Left lung (tissue), 10 donors: Measurements from ENCODE around the gene FAM209A. TPM values are rescaled to one million over a fixed set of nuclear protein-coding genes. Genes with fewer than 3 reads are reported as not detected.
"Not testable (repeated sequence)": the region's sequence is repeated elsewhere in the genome, so short reads cannot be mapped to it uniquely, and the experiment has no call there.

Experiments used
- ATAC-seq: fragments of 200-7000 bp; cut with Tn5 transposase; one replicate; pipeline ENCODE4 v1.9.1; 2020; ENCODE audit warnings: moderate library complexity
- DNase-seq, 4 donors: peaks; one replicate each; pipeline ENCODE4 v3.0.0-alpha.2; 2013 to 2020
- H3K27ac ChIP-seq, 2 donors: fragments of 200-600 bp; sonication (generic) in 1 of 2; one replicate each; pipeline versions ENCODE4 v1.5.0 to v1.8.0; 2020 to 2021
- H3K27me3 ChIP-seq, 2 donors: fragments of 200-600 bp; sonication (generic) in 1 of 2; one replicate each; pipeline versions ENCODE4 v1.5.0 to v1.8.0; 2020 to 2021
- H3K36me3 ChIP-seq, 2 donors: fragments of 200-600 bp; sonication (generic) in 1 of 2; one replicate each; pipeline versions ENCODE4 v1.5.0 to v1.8.0; 2020 to 2021
- H3K4me1 ChIP-seq, 2 donors: fragments of 200-600 bp; one replicate each; pipeline ENCODE4 v1.8.0; 2021
- H3K4me3 ChIP-seq, 2 donors: fragments of 200-600 bp; sonication (generic) in 1 of 2; one replicate each; pipeline versions ENCODE4 v1.5.0 to v1.8.0; 2020 to 2021; ENCODE audit warnings: mild to moderate bottlenecking in 1 of 2
- H3K9me3 ChIP-seq, 2 donors: fragments of 200-600 bp; sonication (generic) in 1 of 2; one replicate each; pipeline versions ENCODE4 v1.5.0 to v1.8.0; 2020 to 2021
- intact Hi-C, 2 donors: fragments of 100-400 bp; cut with DNase I; formaldehyde crosslinking; loops; one replicate each; pipeline versions ENCODE4 v1.11.2 to v1.14.2; 2022
- polyA plus RNA-seq, 6 donors: library from polyadenylated mRNA; unstranded; fragments of 120-200 nt; gene quantifications; one replicate each; pipeline ENCODE4 v1.2.1, GENCODE V29; 2013; ENCODE audit not compliant: insufficient read length in 6 of 6
- total RNA-seq, 2 donors: library from RNA; stranded (reverse); fragmentation: NEBNext Ultra II Directional; extraction: Animal tissue kit (Norgen Biotek cat#: 25700); gene quantifications; one replicate each; pipeline ENCODE4 v1.2.1, GENCODE V29; 2021
- TF ChIP-seq, protein P1 (sequence below), 2 donors: fragments of 200-600 bp; sonication (generic) in 1 of 2; IDR thresholded peaks; one replicate each; pipeline versions ENCODE4 v1.5.0 to v1.8.0; 2021; ENCODE audit warnings: antibody characterized with exemption in 2 of 2
- donor health status: DM: no; HTN: yes; CAD: no.
- donor health status: DM: no; HTN: no; CAD: no.

FAM209A gene
- total and polyA plus RNA-seq, 8 donors: 0.29 to 0.81 (median 0.45) TPM; not detected in 2

DNA sequence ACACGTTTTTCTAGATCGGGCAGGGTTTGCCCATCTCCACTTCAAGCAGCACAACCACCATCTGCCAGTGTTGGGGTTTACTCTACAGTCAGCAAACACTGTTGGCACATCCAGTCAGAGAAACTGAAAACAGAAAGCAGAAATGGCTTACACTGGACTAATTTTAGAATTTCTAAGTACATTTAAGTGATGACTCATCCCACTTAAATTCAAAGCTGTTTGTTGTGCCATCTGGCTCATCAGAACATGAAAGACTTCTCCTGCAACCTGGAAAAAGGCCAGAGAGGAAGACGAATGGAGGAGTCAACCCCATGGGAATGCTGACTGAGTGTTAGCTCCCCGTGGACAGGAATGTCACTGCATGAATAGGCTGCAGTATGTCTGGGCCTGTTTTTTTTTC is 30.3 kb downstream of the FAM209A start:
- Histone ChIP-seq H3K27me3 (no peaks in the 10 kb centered on the region), H3K4me1 (peaks cover 5 to 10% of the 10 kb centered on the region in 2 donors), H3K27ac (peak overlapping the region in 1 of 2 donors; percentile 44), H3K9me3 (no peaks in the 10 kb centered on the region), H3K4me3 (no peak overlapping the region), H3K36me3 (no peaks in the 10 kb centered on the region)
- TF ChIP-seq, protein P1, sequence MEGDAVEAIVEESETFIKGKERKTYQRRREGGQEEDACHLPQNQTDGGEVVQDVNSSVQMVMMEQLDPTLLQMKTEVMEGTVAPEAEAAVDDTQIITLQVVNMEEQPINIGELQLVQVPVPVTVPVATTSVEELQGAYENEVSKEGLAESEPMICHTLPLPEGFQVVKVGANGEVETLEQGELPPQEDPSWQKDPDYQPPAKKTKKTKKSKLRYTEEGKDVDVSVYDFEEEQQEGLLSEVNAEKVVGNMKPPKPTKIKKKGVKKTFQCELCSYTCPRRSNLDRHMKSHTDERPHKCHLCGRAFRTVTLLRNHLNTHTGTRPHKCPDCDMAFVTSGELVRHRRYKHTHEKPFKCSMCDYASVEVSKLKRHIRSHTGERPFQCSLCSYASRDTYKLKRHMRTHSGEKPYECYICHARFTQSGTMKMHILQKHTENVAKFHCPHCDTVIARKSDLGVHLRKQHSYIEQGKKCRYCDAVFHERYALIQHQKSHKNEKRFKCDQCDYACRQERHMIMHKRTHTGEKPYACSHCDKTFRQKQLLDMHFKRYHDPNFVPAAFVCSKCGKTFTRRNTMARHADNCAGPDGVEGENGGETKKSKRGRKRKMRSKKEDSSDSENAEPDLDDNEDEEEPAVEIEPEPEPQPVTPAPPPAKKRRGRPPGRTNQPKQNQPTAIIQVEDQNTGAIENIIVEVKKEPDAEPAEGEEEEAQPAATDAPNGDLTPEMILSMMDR (IDR thresholded peaks at IDR 0.05): peak; percentile 9 to 33
- intact Hi-C loops: loop anchor here in 1 of 2 donors (5.0 kb wide), 1 partner anchor 442 kb away; no protein-coding TSS in a partner anchor
- ATAC-seq (peak; percentile 90), DNase-seq (peak in 2 of 4 donors; percentile 25 to 56)

DNA sequence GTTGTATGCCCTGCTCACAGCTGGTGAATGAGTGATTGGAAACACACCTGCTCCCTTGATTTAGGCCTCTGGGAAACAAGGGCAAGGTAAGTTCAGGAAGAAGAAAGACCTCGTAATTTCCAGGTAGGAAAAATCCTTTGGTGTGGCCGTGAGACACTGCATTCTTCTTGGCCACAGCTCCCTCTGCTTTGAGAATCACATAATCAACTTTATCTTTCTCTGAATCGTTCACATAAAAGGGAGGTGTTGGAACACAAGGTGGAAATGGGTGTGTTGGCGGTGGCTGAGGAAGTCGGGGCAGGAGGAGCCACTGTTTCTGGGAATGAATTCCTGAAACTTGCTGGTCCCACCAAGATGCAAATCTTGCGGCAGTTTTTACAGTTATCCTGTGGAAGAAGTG is 34.4 kb downstream of the FAM209A start:
- intact Hi-C loops: no loop called here
- ATAC-seq: no peak

DNA sequence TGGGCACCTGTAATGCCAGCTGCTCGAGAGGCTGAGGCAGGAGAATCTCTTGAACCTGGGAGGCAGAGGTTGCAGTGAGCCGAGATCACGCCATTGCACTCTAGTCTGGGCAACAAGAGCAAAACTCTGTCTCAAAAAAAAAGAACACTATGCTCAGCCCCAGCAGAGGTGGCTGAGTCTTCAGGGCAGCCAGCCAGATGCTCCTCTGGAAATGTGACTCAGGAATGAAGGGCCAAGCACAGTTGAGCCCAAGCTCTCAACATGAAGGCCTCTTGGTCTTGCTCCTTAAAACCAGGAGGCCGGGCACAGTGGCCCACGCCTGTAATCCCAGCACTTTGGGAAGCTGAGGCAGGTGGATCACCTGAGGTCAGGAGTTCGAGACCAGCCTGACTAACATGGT is 40.0 kb downstream of the FAM209A start:
- H3K27ac ChIP-seq, DNase-seq, intact Hi-C loops, H3K36me3 ChIP-seq, ATAC-seq, H3K9me3 ChIP-seq, H3K4me3 ChIP-seq, H3K27me3 ChIP-seq, H3K4me1 ChIP-seq: not testable (repeated sequence)

More for the DNA sequence above, 34.4 kb downstream of the FAM209A start:
- TF ChIP-seq, protein P1 (IDR thresholded peaks at IDR 0.05): no peak
- H3K4me3 ChIP-seq: no peak overlapping the region
- no peaks in the 10 kb centered on the region for H3K9me3 ChIP-seq
- DNase-seq: no peak
- H3K27me3 ChIP-seq: peaks cover 0 to 5% of the 10 kb centered on the region in 2 donors
- H3K4me1 ChIP-seq: peaks cover 5 to 9% of the 10 kb centered on the region in 2 donors
- no peak overlapping the region for H3K27ac ChIP-seq
- no peaks in the 10 kb centered on the region for H3K36me3 ChIP-seq

DNA sequence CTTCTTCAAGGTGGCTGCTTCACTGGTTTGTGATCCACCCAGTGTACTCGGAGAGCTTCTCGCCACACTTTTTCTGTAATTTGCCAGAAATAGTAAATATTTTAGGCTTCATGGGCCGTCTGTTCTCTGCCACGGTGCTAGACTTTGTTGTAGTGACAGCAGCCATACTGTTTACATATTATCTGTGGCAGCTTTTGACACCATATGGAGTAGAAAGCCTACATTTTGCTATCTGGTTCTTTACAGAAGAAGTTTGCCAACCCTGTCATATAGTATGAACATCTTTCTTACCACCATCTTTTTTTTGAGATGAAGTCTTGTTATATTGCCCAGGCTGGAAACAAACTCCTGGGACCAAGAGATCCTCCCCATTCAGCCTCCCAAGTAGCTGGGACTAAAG is 41.0 kb downstream of the FAM209A start:
- TF ChIP-seq, protein P1 (IDR thresholded peaks at IDR 0.05): no peak
- H3K9me3 ChIP-seq: no peaks in the 10 kb centered on the region
- H3K36me3 ChIP-seq: no peaks in the 10 kb centered on the region
- ATAC-seq (no peak), DNase-seq (no peak)
- H3K4me3 ChIP-seq: no peak overlapping the region
- no peaks in the 10 kb centered on the region for H3K4me1 ChIP-seq
- H3K27ac ChIP-seq: no peak overlapping the region
- peaks cover 0 to 5% of the 10 kb centered on the region in 2 donors for H3K27me3 ChIP-seq
- intact Hi-C loops: no loop called here

DNA sequence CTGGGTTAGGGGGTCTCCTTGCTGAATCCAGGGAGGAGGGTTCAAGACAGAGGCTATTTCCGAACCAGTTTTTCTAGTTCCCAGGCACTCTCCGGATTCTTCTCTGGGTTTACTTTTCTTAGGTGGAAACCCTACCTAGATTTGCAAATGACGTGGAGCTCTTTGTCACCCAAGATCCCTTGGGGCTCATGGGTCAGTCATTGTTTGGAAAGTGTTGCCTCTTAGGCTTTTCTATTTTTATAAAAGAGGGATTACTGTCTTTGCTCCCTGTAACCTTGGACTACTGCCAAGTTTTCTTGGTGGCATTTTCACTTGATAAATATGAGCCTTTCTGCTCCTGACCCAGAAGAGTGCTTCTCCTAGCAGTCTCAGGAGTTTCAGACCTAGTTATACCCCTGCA is 42.1 kb downstream of the FAM209A start:
- no peaks in the 10 kb centered on the region for H3K36me3 ChIP-seq
- ATAC-seq (peak; percentile 72), DNase-seq (peak in 1 of 4 donors; percentile 69)
- TF ChIP-seq, protein P1 (IDR thresholded peaks at IDR 0.05): no peak
- peaks cover 0 to 5% of the 10 kb centered on the region in 2 donors for H3K27me3 ChIP-seq
- no peaks in the 10 kb centered on the region for H3K9me3 ChIP-seq
- H3K4me1 ChIP-seq: no peaks in the 10 kb centered on the region
- no peak overlapping the region for H3K4me3 ChIP-seq
- no peak overlapping the region for H3K27ac ChIP-seq
- intact Hi-C loops: no loop called here

DNA sequence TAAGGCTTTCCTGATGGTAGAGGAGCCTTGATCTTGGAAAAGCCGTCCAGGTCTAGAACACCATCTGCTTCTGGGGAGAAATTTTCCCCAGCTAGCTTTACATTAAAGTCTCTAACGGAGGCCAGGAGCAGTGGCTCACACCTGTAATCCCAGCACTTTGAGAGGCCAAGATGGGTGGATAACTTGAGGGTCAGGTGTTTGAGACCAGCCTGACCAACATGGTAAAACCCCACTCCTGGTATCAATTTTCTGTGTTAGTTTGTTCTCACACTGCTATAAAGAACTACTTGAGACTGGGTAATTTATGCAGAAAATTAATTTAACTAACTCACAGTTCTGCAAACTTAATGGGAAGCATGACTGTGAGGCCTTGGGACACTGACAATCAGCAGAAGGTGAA is 46.3 kb downstream of the FAM209A start:
- ATAC-seq (no peak), DNase-seq (no peak)
- TF ChIP-seq, protein P1 (IDR thresholded peaks at IDR 0.05): no peak
- no peak overlapping the region for H3K4me3 ChIP-seq
- intact Hi-C loops: no loop called here
- H3K27me3 ChIP-seq: no peaks in the 10 kb centered on the region
- H3K27ac ChIP-seq: no peak overlapping the region
- H3K9me3 ChIP-seq: no peaks in the 10 kb centered on the region
- no peaks in the 10 kb centered on the region for H3K4me1 ChIP-seq
- H3K36me3 ChIP-seq: no peaks in the 10 kb centered on the region
